HG03196 (cell line): Measurements from ENCODE around the gene STK35.

Source experiments
- ATAC-seq: cut with Tn5 transposase; IDR thresholded peaks from one replicate; pipeline ENCODE4 v1.9.1; 2021; ENCODE audit not compliant: unreplicated experiment

The STK35 gene

GRCh38 chr20:2132461-2132901 lies 30.9 kb downstream of the STK35 start:
- no peak for ATAC-seq

GRCh38 chr20:2133318-2134183 lies 31.9 kb downstream of the STK35 start:
- no peak for ATAC-seq

GRCh38 chr20:2135013-2135412 lies 33.4 kb downstream of the STK35 start:
- ATAC-seq: no peak

- ATAC-seq: no peak
Observed at GRCh38 chr20:2136275-2136674, 34.6 kb downstream of the STK35 start.

GRCh38 chr20:2137552-2138201 lies 36.0 kb downstream of the STK35 start:
- no peak for ATAC-seq

GRCh38 chr20:2138396-2138795 lies 36.8 kb downstream of the STK35 start:
- ATAC-seq: no peak

GRCh38 chr20:2139250-2139649 lies 37.6 kb downstream of the STK35 start:
- no peak for ATAC-seq

- no peak for ATAC-seq
Observed at GRCh38 chr20:2139736-2140135, 38.1 kb downstream of the STK35 start.

- ATAC-seq: no peak
Observed at GRCh38 chr20:2140561-2140960, 38.9 kb downstream of the STK35 start.

- ATAC-seq: no peak
Observed at GRCh38 chr20:2141600-2142575, 40.3 kb downstream of the STK35 start.

- no peak for ATAC-seq
Observed at GRCh38 chr20:2142649-2143048, 41.0 kb downstream of the STK35 start.

- no peak for ATAC-seq
Observed at GRCh38 chr20:2143594-2143993, 42.0 kb downstream of the STK35 start.

GRCh38 chr20:2144850-2145249 lies 43.2 kb downstream of the STK35 start:
- no peak for ATAC-seq

- ATAC-seq: no peak
Observed at GRCh38 chr20:2145376-2145775, 43.7 kb downstream of the STK35 start.

GRCh38 chr20:2146080-2146867 lies 44.6 kb downstream of the STK35 start:
- ATAC-seq: no peak

- ATAC-seq: no peak
Observed at GRCh38 chr20:2149507-2149906, 47.9 kb downstream of the STK35 start.

- ATAC-seq: no peak
Observed at GRCh38 chr20:2150660-2151059, 49.0 kb downstream of the STK35 start.

- ATAC-seq: no peak
Observed at GRCh38 chr20:2151858-2152281, 50.2 kb downstream of the STK35 start.

GRCh38 chr20:2152317-2152716 lies 50.7 kb downstream of the STK35 start:
- ATAC-seq: no peak

GRCh38 chr20:2153326-2153725 lies 51.7 kb downstream of the STK35 start:
- ATAC-seq: no peak
